Lung (tissue), 12 donors: ENCODE results near the gene RNF224. TPM values are rescaled to one million over a fixed set of nuclear protein-coding genes. Genes with fewer than 3 reads are reported as not detected.

Source experiments
- ATAC-seq: fragments of 200-7000 bp; cut with Tn5 transposase; one replicate; pipeline ENCODE4 v1.9.1; 2020; ENCODE audit warnings: moderate number of reproducible peaks; ENCODE audit not compliant: insufficient read depth, low FRiP score
- DNase-seq, 3 donors: peaks; one replicate each; pipeline ENCODE4 v3.0.0-alpha.2; 2013 to 2017
- H3K27ac ChIP-seq, 2 donors: one replicate each; pipeline ENCODE4 v1.5.1; 2013; ENCODE audit warnings: mild to moderate bottlenecking in 2 of 2, moderate library complexity in 2 of 2, control low read depth in 1 of 2, inconsistent platforms in 1 of 2, low read depth in 1 of 2, low read length in 1 of 2
- H3K27me3 ChIP-seq, 3 donors: one replicate each; pipeline ENCODE4 v1.5.1; 2013; ENCODE audit warnings: low read length in 2 of 3; ENCODE audit not compliant: control insufficient read depth in 3 of 3, insufficient read depth in 3 of 3
- H3K36me3 ChIP-seq, 4 donors: one replicate each; pipeline ENCODE4 v1.5.1; 2013; ENCODE audit warnings: low read length in 4 of 4, mild to moderate bottlenecking in 1 of 4, moderate library complexity in 1 of 4; ENCODE audit not compliant: control insufficient read depth in 4 of 4, insufficient read depth in 4 of 4
- H3K4me1 ChIP-seq, 5 donors: one replicate each; pipeline ENCODE4 v1.5.1; 2013; ENCODE audit warnings: low read length in 5 of 5, mild to moderate bottlenecking in 2 of 5, moderate library complexity in 1 of 5; ENCODE audit not compliant: control insufficient read depth in 5 of 5, insufficient read depth in 5 of 5
- H3K4me3 ChIP-seq: one replicate; pipeline ENCODE4 v1.5.1; 2013; ENCODE audit warnings: mild to moderate bottlenecking, control low read depth, moderate library complexity
- H3K9ac ChIP-seq, 2 donors: one replicate each; pipeline ENCODE4 v1.5.1; 2013; ENCODE audit warnings: low read length in 2 of 2, control low read depth in 1 of 2; ENCODE audit not compliant: insufficient read depth in 1 of 2
- H3K9me3 ChIP-seq, 4 donors: one replicate each; pipeline ENCODE4 v1.5.1; 2013; ENCODE audit warnings: low read length in 3 of 4, mild to moderate bottlenecking in 1 of 4, moderate library complexity in 1 of 4; ENCODE audit not compliant: control insufficient read depth in 4 of 4, insufficient read depth in 3 of 4
- WGBS, 2 donors: extraction: QIAGEN DNeasy Blood & Tissue Kit; methylation state at CpG; one replicate each; pipeline ENCODE4 v1.1.7; 2013; 5-methylcytosine and 5-hydroxymethylcytosine counted together
- polyA plus RNA-seq, 2 donors: library from polyadenylated mRNA; stranded (reverse); fragments of 200-250 nt; gene quantifications; one replicate each; pipeline ENCODE4 v1.2.1, GENCODE V29; 2013
- total RNA-seq, 2 donors: library from RNA; depleted of rRNA in 1 of 2; stranded (reverse); fragments of >200 nt in 1 of 2; gene quantifications; one replicate each; pipeline ENCODE4 v1.2.1, GENCODE V29; 2014 to 2021
- TF ChIP-seq, protein P1 (sequence below): IDR thresholded peaks from 2 replicates; pipeline ENCODE4 v1.5.1; 2012; ENCODE audit warnings: mild to moderate bottlenecking; ENCODE audit errors: control extremely low read depth, extremely low read depth
- donor health status: control.
- donor health status: control.
- donor health status: Bipolar disorder and iron deficiency.
- donor health status: healthy.
- donor health status: DM: yes; HTN: yes; CAD: no.

Gene RNF224
- total and polyA plus RNA-seq, 4 donors, result 0.24 to 1.1 (median 0.80) TPM

DNA sequence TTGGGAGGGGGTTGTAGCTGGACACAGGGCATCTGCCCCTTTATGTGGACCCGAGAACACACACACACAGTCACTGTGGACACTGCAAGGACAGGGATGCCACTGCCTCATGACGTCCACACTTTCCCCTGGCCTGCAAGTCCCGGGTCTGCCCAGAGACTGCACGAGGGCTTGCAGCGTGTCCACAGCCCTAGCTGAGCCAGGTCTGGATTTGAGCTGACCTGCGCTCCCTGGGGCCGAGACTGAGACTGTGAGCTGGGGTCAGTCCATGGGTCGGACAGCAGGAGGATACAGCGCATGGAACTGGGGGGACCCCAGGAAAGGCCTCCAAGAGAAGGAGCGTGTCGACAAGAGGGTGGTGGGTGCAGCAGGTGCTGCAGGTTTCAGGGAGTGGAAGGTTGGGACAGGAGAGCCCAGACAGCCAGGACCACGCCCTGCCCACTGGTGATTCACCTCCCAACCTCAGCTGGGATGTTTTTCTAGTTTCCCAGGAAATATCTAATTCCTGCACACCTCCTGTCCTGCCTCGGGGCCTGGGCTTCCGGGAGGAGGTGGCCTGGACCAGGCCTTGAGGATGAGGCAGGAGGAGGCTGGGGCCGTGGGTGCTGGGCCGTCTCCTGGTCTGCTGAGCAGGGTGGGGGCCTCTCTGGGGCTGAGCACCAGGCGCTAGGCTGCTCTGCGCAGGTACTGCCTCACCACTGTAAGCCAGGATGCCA lies 806 bp upstream of the RNF224 start:
- TF ChIP-seq, protein P1, sequence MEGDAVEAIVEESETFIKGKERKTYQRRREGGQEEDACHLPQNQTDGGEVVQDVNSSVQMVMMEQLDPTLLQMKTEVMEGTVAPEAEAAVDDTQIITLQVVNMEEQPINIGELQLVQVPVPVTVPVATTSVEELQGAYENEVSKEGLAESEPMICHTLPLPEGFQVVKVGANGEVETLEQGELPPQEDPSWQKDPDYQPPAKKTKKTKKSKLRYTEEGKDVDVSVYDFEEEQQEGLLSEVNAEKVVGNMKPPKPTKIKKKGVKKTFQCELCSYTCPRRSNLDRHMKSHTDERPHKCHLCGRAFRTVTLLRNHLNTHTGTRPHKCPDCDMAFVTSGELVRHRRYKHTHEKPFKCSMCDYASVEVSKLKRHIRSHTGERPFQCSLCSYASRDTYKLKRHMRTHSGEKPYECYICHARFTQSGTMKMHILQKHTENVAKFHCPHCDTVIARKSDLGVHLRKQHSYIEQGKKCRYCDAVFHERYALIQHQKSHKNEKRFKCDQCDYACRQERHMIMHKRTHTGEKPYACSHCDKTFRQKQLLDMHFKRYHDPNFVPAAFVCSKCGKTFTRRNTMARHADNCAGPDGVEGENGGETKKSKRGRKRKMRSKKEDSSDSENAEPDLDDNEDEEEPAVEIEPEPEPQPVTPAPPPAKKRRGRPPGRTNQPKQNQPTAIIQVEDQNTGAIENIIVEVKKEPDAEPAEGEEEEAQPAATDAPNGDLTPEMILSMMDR, result no peak
- Histone ChIP-seq H3K27me3 (peaks cover 0 to 6% (median 0%) of the 10 kb centered on the region in 3 donors), H3K4me3 (no peak overlapping the region), H3K9me3 (peaks cover 0 to 3% (median 0%) of the 10 kb centered on the region in 4 donors), H3K36me3 (no peaks in the 10 kb centered on the region), H3K4me1 (peaks cover 0 to 11% (median 9%) of the 10 kb centered on the region in 5 donors), H3K27ac (peak overlapping the region in 1 of 2 donors; percentile 89), H3K9ac (no peak overlapping the region)
- ATAC-seq, result no peak
- DNase-seq, result no peak
- WGBS, 2 donors, result 65 to 78% methylated on average over 18 of the region's 18 CpGs

DNA sequence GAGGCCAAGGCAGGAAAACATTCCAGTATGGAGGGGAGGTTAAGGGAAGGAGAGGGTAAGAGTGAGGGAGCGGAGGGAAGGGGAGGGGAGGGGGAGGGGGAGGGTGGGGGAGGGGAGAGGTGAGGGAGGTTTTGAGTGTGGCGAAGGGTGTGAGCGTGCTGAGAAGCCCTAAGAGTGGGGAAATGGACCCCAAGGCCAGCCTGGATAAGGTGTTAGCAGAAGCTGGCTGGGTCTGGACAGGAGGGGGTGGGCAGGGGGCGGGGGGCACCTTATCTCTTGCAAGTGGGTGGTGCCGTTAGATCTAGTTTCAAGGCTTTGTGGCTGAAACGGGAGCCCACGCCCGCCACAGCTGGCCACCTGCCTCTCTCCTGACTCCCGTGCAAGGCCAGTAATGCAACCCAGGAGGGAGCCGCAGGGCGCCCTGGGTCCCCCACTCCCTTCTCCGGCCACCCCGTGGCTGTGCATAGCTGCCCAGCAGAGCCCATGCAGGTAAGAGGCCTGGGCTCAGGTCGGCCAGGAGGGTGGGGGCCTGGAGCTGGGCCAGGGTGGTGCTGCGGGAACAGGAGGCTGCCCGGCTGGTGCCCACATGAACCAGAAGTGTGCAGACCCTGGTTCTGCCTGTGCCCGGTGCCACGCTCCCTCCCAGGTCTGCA lies 677 bp downstream of the RNF224 start:
- Histone ChIP-seq H3K27me3 (peaks cover 0 to 6% (median 0%) of the 10 kb centered on the region in 3 donors), H3K9me3 (peaks cover 0 to 3% (median 0%) of the 10 kb centered on the region in 4 donors), H3K4me3 (no peak overlapping the region), H3K4me1 (peaks cover 0 to 9% (median 5%) of the 10 kb centered on the region in 5 donors), H3K36me3 (no peaks in the 10 kb centered on the region), H3K9ac (no peak overlapping the region), H3K27ac (no peak overlapping the region)
- ATAC-seq (no peak), DNase-seq (no peak)
- TF ChIP-seq, protein P1, result no peak
- 35 to 45% methylated on average over 16 to 18 of the region's 18 CpGs for WGBS, 2 donors

DNA sequence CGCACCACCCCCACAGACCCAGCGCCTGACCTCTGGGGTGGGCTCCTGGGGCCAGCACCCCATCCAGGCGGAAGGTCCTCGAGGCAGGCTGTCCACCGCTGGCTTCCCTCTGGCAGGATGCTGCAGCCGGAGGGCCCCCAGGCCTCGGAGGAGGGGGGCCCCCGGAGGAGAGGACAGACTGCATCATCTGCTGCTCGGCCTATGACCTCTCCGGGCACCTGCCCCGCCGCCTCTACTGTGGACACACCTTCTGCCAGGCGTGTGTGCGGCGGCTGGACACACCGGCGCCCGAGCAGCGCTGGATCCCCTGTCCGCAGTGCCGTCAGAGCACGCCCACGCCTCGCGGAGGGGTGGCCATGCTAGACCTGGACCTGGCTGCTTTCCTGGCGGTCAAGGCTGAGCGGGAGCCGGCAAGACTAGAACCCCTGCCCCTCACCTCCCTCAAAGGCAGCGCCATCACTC lies 1.2 kb downstream of the RNF224 start:
- Histone ChIP-seq H3K4me1 (peaks cover 0 to 9% (median 4%) of the 10 kb centered on the region in 5 donors), H3K27me3 (peaks cover 0 to 6% (median 0%) of the 10 kb centered on the region in 3 donors), H3K4me3 (no peak overlapping the region), H3K27ac (no peak overlapping the region), H3K9me3 (peaks cover 0 to 3% (median 0%) of the 10 kb centered on the region in 4 donors), H3K36me3 (no peaks in the 10 kb centered on the region), H3K9ac (no peak overlapping the region)
- ATAC-seq (no peak), DNase-seq (no peak)
- TF ChIP-seq, protein P1, result no peak
- WGBS, 2 donors, result 61 to 78% methylated on average over 24 to 29 of the region's 29 CpGs
